GM12878 (cell line): ENCODE results near the gene IGFLR1. TPM values are rescaled to one million over a fixed set of nuclear protein-coding genes. Genes with fewer than 3 reads are reported as not detected.

Source experiments
- ATF3 ChIP-seq: IDR thresholded peaks from 2 replicates; pipeline ENCODE4 v1.6.1; 2011; ENCODE audit warnings: low read depth, mild to moderate bottlenecking, low read length, moderate library complexity, borderline replicate concordance; ENCODE audit errors: extremely low read depth
- BRCA1 ChIP-seq: IDR thresholded peaks from 2 replicates; pipeline ENCODE4 v1.6.1; 2011; ENCODE audit warnings: low read depth, low read length, improper control_type of control experiment
- CEBPB ChIP-seq, 2 experiments: fragments of 150-350 bp in 1 of 2; IDR thresholded peaks; 2 replicates each; pipeline ENCODE4 v1.6.1; 2012 to 2014; ENCODE audit warnings: low read depth in 2 of 2, low read length in 2 of 2, borderline replicate concordance in 1 of 2, inconsistent platforms in 1 of 2
- ETV6 ChIP-seq, 2 experiments: fragments of 450-650 bp in 1 of 2; IDR thresholded peaks in 1 of 2; conservative IDR thresholded peaks in 1 of 2; 2 replicates each; pipeline ENCODE4 v1.6.1; 2014; ENCODE audit warnings: antibody characterized with exemption in 1 of 2, borderline replicate concordance in 1 of 2, low read depth in 1 of 2, mild to moderate bottlenecking in 1 of 2, moderate library complexity in 1 of 2
- HDGF ChIP-seq: fragments of 450-650 bp; IDR thresholded peaks from 2 replicates; pipeline ENCODE4 v1.6.1; 2016; ENCODE audit warnings: antibody characterized with exemption
- IKZF2 ChIP-seq, 2 experiments: fragments of 450-650 bp; IDR thresholded peaks; 2 replicates each; pipeline ENCODE4 v1.6.1; 2017; ENCODE audit warnings: mild to moderate bottlenecking in 2 of 2, moderate library complexity in 2 of 2
- KAT2A ChIP-seq: conservative IDR thresholded peaks from 2 replicates; pipeline ENCODE4 v1.6.1; 2011; ENCODE audit warnings: low read depth, low read length; ENCODE audit not compliant: control insufficient read depth
- MAX ChIP-seq: IDR thresholded peaks from 2 replicates; pipeline ENCODE4 v1.6.1; 2012; ENCODE audit warnings: low read depth, low read length, improper control_type of control experiment
- MYB ChIP-seq: fragments of 150-350 bp; IDR thresholded peaks from 2 replicates; pipeline ENCODE4 v1.6.1; 2014; ENCODE audit warnings: mild to moderate bottlenecking, low read depth, low read length, borderline replicate concordance
- NFYA ChIP-seq: IDR thresholded peaks from 2 replicates; pipeline ENCODE4 v1.6.1; 2011; ENCODE audit warnings: low read depth, mild to moderate bottlenecking, low read length, improper control_type of control experiment, borderline replicate concordance
- PAX5 ChIP-seq: IDR thresholded peaks from 2 replicates; pipeline ENCODE4 v1.6.1; 2011; ENCODE audit warnings: low read depth, low read length, borderline replicate concordance
- POLR2A ChIP-seq: IDR thresholded peaks from 2 replicates; pipeline ENCODE4 v1.6.1; 2011; ENCODE audit warnings: low read depth, mild to moderate bottlenecking, low read length
- RAD21 ChIP-seq: IDR thresholded peaks from 2 replicates; pipeline ENCODE4 v1.6.1; 2011; ENCODE audit warnings: mild to moderate bottlenecking, low read depth, low read length, moderate library complexity; ENCODE audit not compliant: insufficient read depth
- RCOR1 ChIP-seq: conservative IDR thresholded peaks from 2 replicates; pipeline ENCODE4 v1.6.1; 2012; ENCODE audit warnings: low read depth, low read length, improper control_type of control experiment
- SMAD1 ChIP-seq: fragments of 450-650 bp; IDR thresholded peaks from 2 replicates; pipeline ENCODE4 v1.6.1; 2018; ENCODE audit warnings: mild to moderate bottlenecking, low read depth; ENCODE audit not compliant: partially characterized antibody
- SMC3 ChIP-seq: IDR thresholded peaks from 2 replicates; pipeline ENCODE4 v1.6.1; 2011; ENCODE audit warnings: low read length, improper control_type of control experiment, borderline replicate concordance
- SP1 ChIP-seq: IDR thresholded peaks from one replicate; pipeline ENCODE4 v1.6.1; 2011; ENCODE audit warnings: low read depth, low read length
- STAT1 ChIP-seq: fragments of 450-650 bp; conservative IDR thresholded peaks from 2 replicates; pipeline ENCODE4 v1.6.1; 2014; ENCODE audit warnings: antibody characterized with exemption, mild to moderate bottlenecking
- TBL1XR1 ChIP-seq: IDR thresholded peaks from 2 replicates; pipeline ENCODE4 v1.6.1; 2012; ENCODE audit warnings: low read depth, low read length, improper control_type of control experiment
- WRNIP1 ChIP-seq: IDR thresholded peaks from 2 replicates; pipeline ENCODE4 v1.6.1; 2011; ENCODE audit warnings: low read depth, low read length, improper control_type of control experiment, borderline replicate concordance
- ZNF384 ChIP-seq: IDR thresholded peaks from 2 replicates; pipeline ENCODE4 v1.6.1; 2012; ENCODE audit warnings: low read depth, mild to moderate bottlenecking, low read length, improper control_type of control experiment, borderline replicate concordance
- polyA plus RNA-seq, 11 experiments: library from polyadenylated mRNA; depleted of rRNA in 4 of 11; unstranded in 6 of 11; stranded (reverse) in 5 of 11; fragments of >200 nt; fragmentation: Nextera tagmentation in 4 of 11; fragmentation: Illumina TruSeq in 1 of 11; extraction: Ambion mirVana in 4 of 11; extraction: Trizol in 1 of 11; gene quantifications; 1 replicate in 1 of 11; 2 replicates in 10 of 11; pipeline versions ENCODE4 v1.2.1 to v1.2.3, GENCODE V29; 2011 to 2016; ENCODE audit warnings: inconsistent platforms in 2 of 11, missing spikeins in 2 of 11, low read depth in 1 of 11
- total RNA-seq, 4 experiments: library from RNA; depleted of rRNA in 3 of 4; stranded (reverse); fragments of >200 nt in 3 of 4; fragmentation: Illumina TruSeq in 1 of 4; extraction: Trizol in 1 of 4; gene quantifications; 2 replicates each; pipeline versions ENCODE4 v1.2.1 to v1.2.3, GENCODE V29; 2013 to 2021
- TF ChIP-seq, protein P1 (sequence below): IDR thresholded peaks from 2 replicates; pipeline ENCODE4 v1.6.1; 2012; ENCODE audit warnings: low read depth, low read length, improper control_type of control experiment
- TF ChIP-seq, protein P2 (sequence below): fragments of 150-350 bp; IDR thresholded peaks from 2 replicates; pipeline ENCODE4 v1.6.1; 2014; ENCODE audit warnings: mild to moderate bottlenecking, low read depth, low read length
- TF ChIP-seq, protein P3 (sequence below): IDR thresholded peaks from 2 replicates; pipeline ENCODE4 v1.6.1; 2012; ENCODE audit warnings: mild to moderate bottlenecking, low read depth, low read length

IGFLR1 gene
- total and polyA plus RNA-seq, 10 of the 15 experiments (the other 5 are each of a cell fraction or from before 2014, with no cell fraction given) = 2.5 to 39.9 (median 24.8) TPM

DNA sequence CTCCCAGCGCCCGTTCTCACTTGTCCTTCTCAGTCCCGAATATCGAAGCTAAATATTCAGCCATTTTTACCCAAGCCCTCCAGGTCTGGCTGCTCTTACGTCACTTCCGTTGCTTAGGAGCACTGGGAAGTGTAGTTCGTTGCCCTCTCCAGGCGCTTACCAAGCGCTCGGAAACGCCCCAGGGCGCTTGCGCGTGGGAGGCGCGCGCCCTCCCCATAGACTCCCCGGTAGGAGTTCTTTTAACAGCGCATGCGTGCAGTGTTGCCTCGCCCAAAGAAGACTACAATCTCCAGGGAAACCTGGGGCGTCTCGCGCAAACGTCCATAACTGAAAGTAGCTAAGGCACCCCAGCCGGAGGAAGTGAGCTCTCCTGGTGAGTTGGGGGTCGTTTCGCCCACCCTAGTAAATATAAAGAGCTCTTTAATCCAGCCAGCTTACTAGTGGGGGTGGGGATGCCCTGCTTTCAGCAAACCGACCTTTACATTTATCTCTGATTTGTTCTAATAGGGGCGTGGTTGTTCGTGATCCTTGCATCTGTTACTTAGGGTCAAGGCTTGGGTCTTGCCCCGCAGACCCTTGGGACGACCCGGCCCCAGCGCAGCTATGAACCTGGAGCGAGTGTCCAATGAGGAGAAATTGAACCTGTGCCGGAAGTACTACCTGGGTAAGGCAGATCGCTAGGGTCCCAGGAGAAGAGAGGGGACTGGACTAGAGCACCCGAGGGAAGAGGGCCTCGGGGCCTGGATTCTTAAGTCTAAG lies 3.3 kb upstream of the IGFLR1 start, which contains the start of the genes PSENEN and U2AF1L4 (continued):
- TF ChIP-seq, protein P1, sequence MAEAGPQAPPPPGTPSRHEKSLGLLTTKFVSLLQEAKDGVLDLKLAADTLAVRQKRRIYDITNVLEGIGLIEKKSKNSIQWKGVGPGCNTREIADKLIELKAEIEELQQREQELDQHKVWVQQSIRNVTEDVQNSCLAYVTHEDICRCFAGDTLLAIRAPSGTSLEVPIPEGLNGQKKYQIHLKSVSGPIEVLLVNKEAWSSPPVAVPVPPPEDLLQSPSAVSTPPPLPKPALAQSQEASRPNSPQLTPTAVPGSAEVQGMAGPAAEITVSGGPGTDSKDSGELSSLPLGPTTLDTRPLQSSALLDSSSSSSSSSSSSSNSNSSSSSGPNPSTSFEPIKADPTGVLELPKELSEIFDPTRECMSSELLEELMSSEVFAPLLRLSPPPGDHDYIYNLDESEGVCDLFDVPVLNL = no peak
- no peak for TF ChIP-seq IKZF2 (IDR thresholded peaks at IDR 0.05)
- no peak for TF ChIP-seq PAX5
- TF ChIP-seq RCOR1 = no peak
- TF ChIP-seq, protein P2, sequence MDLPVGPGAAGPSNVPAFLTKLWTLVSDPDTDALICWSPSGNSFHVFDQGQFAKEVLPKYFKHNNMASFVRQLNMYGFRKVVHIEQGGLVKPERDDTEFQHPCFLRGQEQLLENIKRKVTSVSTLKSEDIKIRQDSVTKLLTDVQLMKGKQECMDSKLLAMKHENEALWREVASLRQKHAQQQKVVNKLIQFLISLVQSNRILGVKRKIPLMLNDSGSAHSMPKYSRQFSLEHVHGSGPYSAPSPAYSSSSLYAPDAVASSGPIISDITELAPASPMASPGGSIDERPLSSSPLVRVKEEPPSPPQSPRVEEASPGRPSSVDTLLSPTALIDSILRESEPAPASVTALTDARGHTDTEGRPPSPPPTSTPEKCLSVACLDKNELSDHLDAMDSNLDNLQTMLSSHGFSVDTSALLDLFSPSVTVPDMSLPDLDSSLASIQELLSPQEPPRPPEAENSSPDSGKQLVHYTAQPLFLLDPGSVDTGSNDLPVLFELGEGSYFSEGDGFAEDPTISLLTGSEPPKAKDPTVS = no peak
- peak; percentile 26 for TF ChIP-seq SP1
- no peak for TF ChIP-seq RAD21
- no peak for TF ChIP-seq KAT2A
- no peak for TF ChIP-seq BRCA1
- no peak for TF ChIP-seq POLR2A
- no peak for TF ChIP-seq SMC3
- 0 out of 2 replicates have a peak, but pooled peaks have one; percentile 30 for TF ChIP-seq TBL1XR1
- no peak for TF ChIP-seq ETV6 (conservative IDR thresholded peaks at IDR 0.05 in 1 of 2, IDR thresholded peaks at IDR 0.05 in 1 of 2; ENCODE audit: borderline replicate concordance in 1 of 2, low read depth in 1 of 2)
- TF ChIP-seq MAX = no peak; the same call in 1 of the 2 replicates
- no peak for TF ChIP-seq WRNIP1
- no peak for TF ChIP-seq NFYA
- no peak for TF ChIP-seq HDGF
- TF ChIP-seq SMAD1 = no peak
- no peak for TF ChIP-seq MYB
- peak; percentile 27; the same call in 1 of the 2 replicates for TF ChIP-seq ATF3
- no peak for TF ChIP-seq CEBPB (IDR thresholded peaks at IDR 0.05; ENCODE audit: borderline replicate concordance in 1 of 2, low read depth in 2 of 2, low read length in 2 of 2)
- TF ChIP-seq, protein P3, sequence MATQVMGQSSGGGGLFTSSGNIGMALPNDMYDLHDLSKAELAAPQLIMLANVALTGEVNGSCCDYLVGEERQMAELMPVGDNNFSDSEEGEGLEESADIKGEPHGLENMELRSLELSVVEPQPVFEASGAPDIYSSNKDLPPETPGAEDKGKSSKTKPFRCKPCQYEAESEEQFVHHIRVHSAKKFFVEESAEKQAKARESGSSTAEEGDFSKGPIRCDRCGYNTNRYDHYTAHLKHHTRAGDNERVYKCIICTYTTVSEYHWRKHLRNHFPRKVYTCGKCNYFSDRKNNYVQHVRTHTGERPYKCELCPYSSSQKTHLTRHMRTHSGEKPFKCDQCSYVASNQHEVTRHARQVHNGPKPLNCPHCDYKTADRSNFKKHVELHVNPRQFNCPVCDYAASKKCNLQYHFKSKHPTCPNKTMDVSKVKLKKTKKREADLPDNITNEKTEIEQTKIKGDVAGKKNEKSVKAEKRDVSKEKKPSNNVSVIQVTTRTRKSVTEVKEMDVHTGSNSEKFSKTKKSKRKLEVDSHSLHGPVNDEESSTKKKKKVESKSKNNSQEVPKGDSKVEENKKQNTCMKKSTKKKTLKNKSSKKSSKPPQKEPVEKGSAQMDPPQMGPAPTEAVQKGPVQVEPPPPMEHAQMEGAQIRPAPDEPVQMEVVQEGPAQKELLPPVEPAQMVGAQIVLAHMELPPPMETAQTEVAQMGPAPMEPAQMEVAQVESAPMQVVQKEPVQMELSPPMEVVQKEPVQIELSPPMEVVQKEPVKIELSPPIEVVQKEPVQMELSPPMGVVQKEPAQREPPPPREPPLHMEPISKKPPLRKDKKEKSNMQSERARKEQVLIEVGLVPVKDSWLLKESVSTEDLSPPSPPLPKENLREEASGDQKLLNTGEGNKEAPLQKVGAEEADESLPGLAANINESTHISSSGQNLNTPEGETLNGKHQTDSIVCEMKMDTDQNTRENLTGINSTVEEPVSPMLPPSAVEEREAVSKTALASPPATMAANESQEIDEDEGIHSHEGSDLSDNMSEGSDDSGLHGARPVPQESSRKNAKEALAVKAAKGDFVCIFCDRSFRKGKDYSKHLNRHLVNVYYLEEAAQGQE = no peak
- peak; percentile 56; the same call in 1 of the 2 replicates for TF ChIP-seq STAT1
- TF ChIP-seq ZNF384 = no peak
